Measurements from ENCODE around the gene SLC5A5.

DNA sequence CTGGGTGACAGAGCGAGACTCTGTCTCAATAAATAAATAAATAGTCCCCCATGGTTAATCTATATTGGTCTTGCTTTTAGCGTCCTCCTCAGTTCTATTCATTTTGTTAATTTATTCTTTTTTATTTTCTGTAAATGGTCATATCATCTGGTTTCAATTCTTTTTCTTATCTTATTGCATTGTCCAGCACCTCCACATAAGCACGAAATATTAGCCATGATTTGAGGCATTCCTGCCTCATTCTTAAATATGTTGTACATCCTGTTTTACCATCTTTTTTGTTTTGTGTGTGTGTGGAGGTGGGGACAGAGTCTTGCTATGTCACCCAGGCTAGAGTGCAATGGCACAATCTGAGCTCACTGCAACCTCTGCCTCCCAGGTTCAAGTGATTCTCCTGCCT, 36.5 kb downstream of the SLC5A5 start:
- no peak for TF ChIP-seq POLR2A (IDR thresholded peaks at IDR 0.05)
- TF ChIP-seq, protein P1, sequence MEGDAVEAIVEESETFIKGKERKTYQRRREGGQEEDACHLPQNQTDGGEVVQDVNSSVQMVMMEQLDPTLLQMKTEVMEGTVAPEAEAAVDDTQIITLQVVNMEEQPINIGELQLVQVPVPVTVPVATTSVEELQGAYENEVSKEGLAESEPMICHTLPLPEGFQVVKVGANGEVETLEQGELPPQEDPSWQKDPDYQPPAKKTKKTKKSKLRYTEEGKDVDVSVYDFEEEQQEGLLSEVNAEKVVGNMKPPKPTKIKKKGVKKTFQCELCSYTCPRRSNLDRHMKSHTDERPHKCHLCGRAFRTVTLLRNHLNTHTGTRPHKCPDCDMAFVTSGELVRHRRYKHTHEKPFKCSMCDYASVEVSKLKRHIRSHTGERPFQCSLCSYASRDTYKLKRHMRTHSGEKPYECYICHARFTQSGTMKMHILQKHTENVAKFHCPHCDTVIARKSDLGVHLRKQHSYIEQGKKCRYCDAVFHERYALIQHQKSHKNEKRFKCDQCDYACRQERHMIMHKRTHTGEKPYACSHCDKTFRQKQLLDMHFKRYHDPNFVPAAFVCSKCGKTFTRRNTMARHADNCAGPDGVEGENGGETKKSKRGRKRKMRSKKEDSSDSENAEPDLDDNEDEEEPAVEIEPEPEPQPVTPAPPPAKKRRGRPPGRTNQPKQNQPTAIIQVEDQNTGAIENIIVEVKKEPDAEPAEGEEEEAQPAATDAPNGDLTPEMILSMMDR (IDR thresholded peaks at IDR 0.05 in 4 of 5, conservative IDR thresholded peaks at IDR 0.05 in 1 of 5) = no peak
